HG03108 (cell line): ENCODE data around the gene WDR38.
"Not testable (repeated sequence)": the region's sequence is repeated elsewhere in the genome, so short reads cannot be mapped to it uniquely, and the experiment has no call there.

Experiments
- ATAC-seq: cut with Tn5 transposase; IDR thresholded peaks from one replicate; pipeline ENCODE4 v1.9.1; 2021; ENCODE audit warnings: moderate library complexity; ENCODE audit not compliant: unreplicated experiment

Gene WDR38

DNA sequence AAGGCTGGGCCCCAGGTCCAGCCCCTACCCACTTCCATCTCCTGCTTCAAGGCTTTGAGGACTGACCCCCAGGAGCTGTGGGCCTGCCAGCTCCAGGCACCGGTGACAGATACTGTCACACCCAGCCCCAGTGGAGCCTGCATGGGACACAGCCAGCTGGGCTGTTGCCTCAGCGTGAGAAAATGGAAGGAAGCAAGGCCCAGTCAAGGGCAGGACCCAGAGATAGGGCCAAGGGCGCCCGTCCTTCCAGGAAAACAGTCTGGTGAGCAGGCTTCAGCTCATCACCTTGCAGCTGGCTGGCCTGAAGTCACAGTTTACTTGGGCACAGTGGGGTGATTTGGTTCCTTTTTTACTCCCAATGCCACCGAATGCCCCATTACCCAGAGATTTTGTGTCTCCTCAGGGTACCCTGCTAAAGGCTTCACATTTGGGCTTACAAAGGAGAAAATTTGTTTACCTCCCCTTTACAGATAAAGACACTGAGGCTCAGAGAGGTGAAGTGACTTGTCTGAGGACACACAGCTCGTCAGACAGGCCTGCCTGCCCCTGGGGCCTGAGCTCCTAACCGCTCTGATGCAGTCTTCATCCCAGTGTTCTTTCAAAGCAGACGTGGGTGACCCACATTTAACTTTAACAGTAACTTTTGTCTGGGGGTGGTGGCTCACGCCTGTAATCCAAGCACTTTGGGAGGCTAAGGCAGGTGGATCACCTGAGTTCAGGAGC is 21.5 kb upstream of the WDR38 start:
- ATAC-seq: no peak

- ATAC-seq: no peak
Measured at GRCh38 chr9:124834591-124834990, 18.7 kb upstream of the WDR38 start.

DNA sequence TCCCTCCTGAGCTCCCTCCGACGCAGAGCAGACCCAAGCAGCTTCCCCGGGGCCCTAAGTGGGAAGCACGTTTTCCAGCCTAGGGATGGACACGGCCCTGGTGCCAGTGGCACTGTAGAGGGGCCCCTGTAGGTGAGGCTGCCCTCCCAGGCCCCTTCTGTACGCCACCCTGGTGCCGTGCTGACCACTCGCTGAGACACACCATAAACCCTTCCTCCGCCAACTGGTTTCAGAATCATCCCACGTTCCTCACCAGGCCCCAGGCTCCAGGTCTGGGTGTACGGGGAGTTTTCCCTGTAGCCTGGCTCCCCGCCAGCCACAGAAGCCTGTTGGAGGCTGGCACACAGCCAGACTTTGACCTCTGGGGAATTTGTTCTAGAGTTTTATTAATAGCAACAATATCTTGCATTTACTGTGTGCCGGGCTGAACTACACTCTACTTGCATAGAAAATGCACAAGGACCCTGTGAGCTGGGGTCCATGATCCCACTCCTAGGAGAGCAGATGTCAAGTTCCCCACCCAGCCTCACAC is 18.2 kb upstream of the WDR38 start:
- ATAC-seq: no peak

GRCh38 chr9:124838132-124838531 is 15.1 kb upstream of the WDR38 start:
- not testable (repeated sequence) for ATAC-seq

- ATAC-seq: not testable (repeated sequence)
Measured at GRCh38 chr9:124838567-124839275, 14.5 kb upstream of the WDR38 start.

DNA sequence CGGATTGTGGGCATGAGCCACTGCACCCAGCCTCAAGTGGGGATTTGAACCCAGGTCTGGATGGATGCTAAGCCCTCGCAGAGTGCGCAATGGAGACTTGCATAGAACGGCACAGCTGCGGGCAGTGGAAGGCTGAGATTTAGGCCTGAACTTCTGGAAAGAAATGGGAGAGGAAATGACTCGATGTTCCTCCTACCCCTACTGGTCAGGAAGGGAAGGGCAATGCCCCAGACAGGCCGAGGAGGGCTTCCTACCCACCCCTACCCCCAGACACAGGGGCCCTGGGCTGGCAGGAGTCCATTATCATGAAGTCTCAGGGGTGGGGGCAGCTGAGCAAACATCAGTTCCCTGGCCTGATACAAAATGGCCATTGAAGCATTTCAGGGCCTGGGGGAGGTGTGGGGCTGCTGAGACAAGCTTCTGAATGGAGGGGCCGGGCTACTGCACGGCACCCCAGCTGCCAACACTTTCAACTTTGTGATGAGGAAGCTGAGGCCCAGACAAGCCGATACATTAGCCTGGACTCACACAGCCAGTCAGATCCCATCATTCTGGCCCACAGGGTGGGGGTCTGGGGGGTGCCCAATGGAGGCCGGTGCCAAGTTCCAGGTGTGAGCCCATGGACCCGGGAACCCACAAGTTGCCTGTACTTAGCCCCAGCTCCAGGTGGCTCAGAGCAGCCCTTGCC is 13.5 kb upstream of the WDR38 start:
- ATAC-seq: no peak

- ATAC-seq: no peak
Measured at GRCh38 chr9:124840300-124840833, 12.9 kb upstream of the WDR38 start.

- no peak for ATAC-seq
Measured at GRCh38 chr9:124841075-124841821, 12.0 kb upstream of the WDR38 start.

DNA sequence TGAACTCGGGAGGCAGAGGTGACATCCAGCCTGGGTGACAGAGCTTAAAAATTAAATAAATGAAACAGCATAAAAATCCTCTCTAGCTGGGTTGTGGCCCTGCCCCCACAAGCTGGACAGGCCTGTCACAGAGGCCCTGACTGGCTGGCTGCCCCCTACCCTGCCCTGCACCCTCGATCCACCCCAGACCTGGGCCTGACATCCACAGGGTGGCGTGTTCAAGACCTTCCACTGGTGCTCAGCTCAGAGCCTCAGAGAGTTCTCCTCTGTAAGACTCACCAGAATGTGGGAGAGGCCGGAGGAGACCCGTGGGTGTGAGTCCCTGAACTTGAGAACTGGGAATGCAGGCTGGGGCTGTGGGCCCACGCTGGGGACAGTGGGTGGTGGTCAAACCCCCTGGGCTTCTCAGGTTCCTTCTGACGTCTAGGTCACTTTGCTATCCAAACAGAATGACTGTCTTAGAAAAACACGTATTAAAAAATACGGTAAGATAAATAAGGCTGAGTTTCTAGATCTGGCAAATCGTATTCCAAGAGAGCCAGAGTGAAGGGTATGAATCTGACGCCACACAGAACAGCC is 9.7 kb upstream of the WDR38 start:
- no peak for ATAC-seq

GRCh38 chr9:124844291-124844690 is 9.0 kb upstream of the WDR38 start:
- ATAC-seq: no peak

- not testable (repeated sequence) for ATAC-seq
Measured at GRCh38 chr9:124846467-124846866, 6.8 kb upstream of the WDR38 start.

DNA sequence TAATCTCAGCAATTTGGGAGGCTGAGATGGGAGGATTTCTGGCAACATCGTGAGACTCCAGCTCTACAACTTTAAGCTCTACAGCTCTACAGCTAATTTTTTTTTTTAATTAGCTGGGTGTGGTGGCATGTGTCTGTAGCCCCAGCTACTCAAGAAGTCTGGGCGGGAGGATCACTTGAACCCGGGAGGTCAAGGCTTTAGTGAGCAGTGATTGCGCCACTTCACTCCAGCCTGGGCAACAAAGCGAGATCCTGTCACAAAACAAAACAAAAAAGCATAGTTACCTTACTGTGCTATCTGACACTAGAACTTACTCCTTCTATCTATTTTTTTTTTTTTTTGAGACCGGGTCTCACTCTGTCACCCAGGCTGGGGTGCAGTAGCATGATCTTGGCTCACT is 6.3 kb upstream of the WDR38 start:
- no peak for ATAC-seq

GRCh38 chr9:124849801-124850200 is 3.5 kb upstream of the WDR38 start:
- ATAC-seq: no peak

DNA sequence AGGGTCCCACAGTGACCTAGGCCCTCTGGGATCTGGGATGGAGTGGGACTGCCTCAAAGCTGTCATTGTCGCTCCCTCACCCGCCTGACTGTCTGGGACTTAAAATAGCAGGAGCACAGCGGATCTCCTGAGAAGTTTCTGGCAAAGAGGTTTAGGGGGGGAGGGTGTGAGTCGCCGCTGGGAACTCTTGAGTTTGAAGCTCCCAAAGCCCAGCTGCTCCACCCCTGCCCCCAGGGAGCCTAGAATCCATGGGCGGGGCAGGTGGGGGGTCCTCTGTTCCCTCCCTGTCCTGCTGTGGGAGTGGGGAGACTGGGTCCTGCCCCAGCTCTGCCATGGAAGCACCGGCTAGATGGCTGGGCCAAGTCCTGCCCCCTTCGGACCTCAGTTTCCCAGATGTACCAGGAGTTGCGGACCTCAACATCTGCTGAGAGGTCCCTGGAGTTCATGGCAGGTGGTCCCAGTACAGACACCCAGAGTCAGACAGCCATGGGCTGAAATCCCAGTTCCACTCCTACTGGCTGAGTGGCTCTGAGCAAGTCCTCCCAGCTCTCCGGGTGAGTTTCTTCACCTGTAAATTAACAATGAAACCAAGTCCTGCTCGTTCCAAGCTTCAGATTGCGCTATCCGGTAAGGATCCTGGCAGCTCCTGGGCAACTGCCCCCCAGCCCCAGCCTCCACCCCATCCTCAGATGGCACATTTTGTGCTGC is 985 bp upstream of the WDR38 start:
- ATAC-seq: no peak

DNA sequence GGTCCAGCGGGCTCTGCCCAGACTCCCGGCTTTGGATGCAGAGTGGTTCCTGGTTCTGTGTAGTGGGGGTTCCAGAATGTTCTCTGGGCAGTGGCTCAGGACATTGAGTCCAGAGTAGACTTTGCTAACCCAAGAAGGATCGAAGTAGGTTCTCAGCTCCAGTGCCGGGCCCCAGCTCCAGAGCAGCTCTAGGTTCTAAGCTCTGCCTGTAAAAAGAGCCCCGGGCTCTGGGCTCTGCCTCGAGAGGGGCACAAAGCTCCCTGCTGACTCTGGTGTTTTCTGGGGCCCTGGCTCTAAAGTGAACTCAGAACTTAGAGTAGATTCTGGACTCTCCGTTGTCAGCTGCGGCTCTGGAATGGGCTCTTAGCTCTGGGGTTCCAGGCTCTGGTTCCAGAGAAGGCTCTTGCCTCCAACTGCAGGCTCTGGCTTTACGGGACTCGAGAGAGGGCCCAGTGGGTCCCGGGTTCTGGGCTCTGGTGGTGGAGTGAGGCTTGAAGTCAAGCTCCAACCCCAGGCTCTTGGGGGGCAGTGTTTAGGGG is 414 bp downstream of the WDR38 start:
- no peak for ATAC-seq

DNA sequence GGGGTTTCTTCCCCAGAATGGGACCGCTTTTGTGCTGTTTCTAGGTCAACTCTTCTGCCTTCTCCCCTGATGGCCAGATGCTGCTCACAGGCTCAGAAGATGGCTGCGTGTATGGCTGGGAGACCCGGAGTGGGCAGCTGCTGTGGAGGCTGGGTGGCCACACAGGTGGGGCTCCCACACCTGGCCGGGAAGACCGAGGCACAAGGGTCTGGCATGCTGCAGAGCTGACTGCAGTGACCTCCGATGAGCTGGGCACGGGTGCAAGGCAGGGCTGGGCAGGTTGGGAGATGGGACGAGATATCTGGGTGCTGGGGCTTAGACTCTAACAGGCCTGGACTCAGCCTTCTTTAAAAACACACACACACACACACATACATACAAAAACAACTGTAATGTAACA is 901 bp downstream of the WDR38 start:
- no peak for ATAC-seq

GRCh38 chr9:124854822-124855221 is 1.6 kb downstream of the WDR38 start:
- ATAC-seq: no peak

DNA sequence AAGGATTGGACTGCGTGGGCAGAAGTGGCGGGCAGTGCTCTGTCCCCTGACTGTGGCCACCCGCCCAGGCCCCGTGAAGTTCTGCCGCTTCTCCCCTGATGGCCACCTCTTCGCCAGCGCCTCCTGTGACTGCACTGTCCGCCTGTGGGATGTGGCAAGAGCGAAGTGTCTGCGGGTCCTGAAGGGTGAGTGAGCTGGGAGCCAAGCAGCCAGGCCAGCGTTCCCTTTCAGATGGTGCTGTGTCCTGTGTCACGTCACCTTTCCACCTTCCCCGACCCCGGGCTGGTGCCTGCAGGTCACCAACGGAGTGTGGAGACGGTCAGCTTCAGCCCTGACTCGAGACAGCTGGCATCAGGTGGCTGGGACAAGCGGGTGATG is 2.3 kb downstream of the WDR38 start:
- no peak for ATAC-seq

GRCh38 chr9:124855944-124856765 is 2.9 kb downstream of the WDR38 start:
- ATAC-seq: no peak
